ENCODE data around the gene SPATA33. TPM values are rescaled to one million over a fixed set of nuclear protein-coding genes. Genes with fewer than 3 reads are reported as not detected.
"Not testable (repeated sequence)": the region's sequence is repeated elsewhere in the genome, so short reads cannot be mapped to it uniquely, and the experiment has no call there.

The SPATA33 gene
- total RNA-seq, 2 experiments from 2014 or later: 14.5 to 14.8 TPM

GRCh38 chr16:89694784-89695085 lies 37.1 kb downstream of the SPATA33 start:
- Mint-ChIP-seq H3K36me3 (ENCODE audit: low read depth) (peaks cover 12% of the 10 kb centered on the region), H3K4me1 (peaks cover 23% of the 10 kb centered on the region)
- POLR2A ChIA-PET, H3K27ac Mint-ChIP-seq, H3K27me3 Mint-ChIP-seq, DNase-seq, H3K4me3 Mint-ChIP-seq, H3K9me3 Mint-ChIP-seq: not testable (repeated sequence)
- CTCF ChIA-PET: interaction anchor here (1.2 to 2.0 kb wide), 2 partner anchors 167 to 169 kb away, joined by 4 read pairs; no protein-coding TSS in a partner anchor

- Mint-ChIP-seq H3K27ac (no peak overlapping the region), H3K27me3 (no peaks in the 10 kb centered on the region)
- DNase-seq: no peak
These were observed 37.6 kb downstream of the SPATA33 start for GRCh38 chr16:89695086-89695874.

GRCh38 chr16:89695875-89696669 lies 38.4 kb downstream of the SPATA33 start:
- no peaks in the 10 kb centered on the region for H3K27me3 Mint-ChIP-seq
- DNase-seq: no peak
- H3K36me3 Mint-ChIP-seq (ENCODE audit: low read depth): peaks cover 7% of the 10 kb centered on the region
- H3K4me1 Mint-ChIP-seq: peaks cover 23% of the 10 kb centered on the region
- POLR2A ChIA-PET: no interaction called here
- H3K27ac Mint-ChIP-seq: peak overlapping the region; percentile 25
- CTCF ChIA-PET: interaction anchor here (0.7 to 2.0 kb wide), 4 partner anchors 10 to 168 kb away, joined by 3 to 5 read pairs (median 4); no protein-coding TSS in a partner anchor
- no peak overlapping the region for H3K4me3 Mint-ChIP-seq
- no peaks in the 10 kb centered on the region for H3K9me3 Mint-ChIP-seq

More at GRCh38 chr16:89695086-89695874, 37.6 kb downstream of the SPATA33 start:
- ChIA-PET CTCF (interaction anchor here (1.0 to 2.0 kb wide), 3 partner anchors 115 to 168 kb away, joined by 3 to 4 read pairs (median 4); no protein-coding TSS in a partner anchor), POLR2A (no interaction called here)
- Mint-ChIP-seq H3K4me3 (no peak overlapping the region), H3K9me3 (no peaks in the 10 kb centered on the region), H3K36me3 (ENCODE audit: low read depth) (peaks cover 9% of the 10 kb centered on the region), H3K4me1 (peaks cover 25% of the 10 kb centered on the region)

- ChIA-PET POLR2A (no interaction called here), CTCF (interaction anchor here (0.7 to 2.0 kb wide), 3 partner anchors 9 to 167 kb away, joined by 3 to 5 read pairs (median 4); no protein-coding TSS in a partner anchor)
- H3K4me1 Mint-ChIP-seq: peaks cover 23% of the 10 kb centered on the region
- peak overlapping the region; percentile 25 for H3K27ac Mint-ChIP-seq
- no peak overlapping the region for H3K4me3 Mint-ChIP-seq
- peaks cover 7% of the 10 kb centered on the region for H3K36me3 Mint-ChIP-seq (ENCODE audit: low read depth)
- no peaks in the 10 kb centered on the region for H3K9me3 Mint-ChIP-seq
- DNase-seq: no peak
- H3K27me3 Mint-ChIP-seq: no peaks in the 10 kb centered on the region
These were observed 39.1 kb downstream of the SPATA33 start for GRCh38 chr16:89696670-89697128.

- ChIA-PET POLR2A (no interaction called here), CTCF (interaction anchor here (1.1 to 1.7 kb wide), 3 partner anchors 9 to 164 kb away, joined by 5 to 7 read pairs (median 5); no protein-coding TSS in a partner anchor)
- Mint-ChIP-seq H3K27ac (no peak overlapping the region), H3K27me3 (no peaks in the 10 kb centered on the region), H3K4me1 (peaks cover 26% of the 10 kb centered on the region), H3K9me3 (no peaks in the 10 kb centered on the region), H3K4me3 (no peak overlapping the region), H3K36me3 (ENCODE audit: low read depth) (peaks cover 7% of the 10 kb centered on the region)
- no peak for DNase-seq
These were observed 39.6 kb downstream of the SPATA33 start for GRCh38 chr16:89697161-89697615.

GRCh38 chr16:89697616-89698331 lies 40.1 kb downstream of the SPATA33 start:
- POLR2A ChIA-PET: no interaction called here
- Mint-ChIP-seq H3K4me3 (no peak overlapping the region), H3K27ac (no peak overlapping the region)

GRCh38 chr16:89698717-89699116 lies 41.1 kb downstream of the SPATA33 start:
- H3K4me1 Mint-ChIP-seq: peaks cover 31% of the 10 kb centered on the region
- H3K27me3 Mint-ChIP-seq; H3K36me3 Mint-ChIP-seq (ENCODE audit: low read depth); POLR2A ChIA-PET; H3K27ac Mint-ChIP-seq; H3K4me3 Mint-ChIP-seq; H3K9me3 Mint-ChIP-seq; DNase-seq: not testable (repeated sequence)
- CTCF ChIA-PET: interaction anchor here (0.6 to 3.7 kb wide), 8 partner anchors 10 to 241 kb away, joined by 3 to 22 read pairs (median 6); partner anchors contain the start of gene TCF25

More at GRCh38 chr16:89697616-89698331, 40.1 kb downstream of the SPATA33 start:
- H3K36me3 Mint-ChIP-seq (ENCODE audit: low read depth): peaks cover 7% of the 10 kb centered on the region
- no peaks in the 10 kb centered on the region for H3K9me3 Mint-ChIP-seq
- no peaks in the 10 kb centered on the region for H3K27me3 Mint-ChIP-seq
- no peak for DNase-seq
- peaks cover 31% of the 10 kb centered on the region for H3K4me1 Mint-ChIP-seq
- CTCF ChIA-PET: interaction anchor here (0.6 to 3.7 kb wide), 7 partner anchors 8 to 242 kb away, joined by 3 to 22 read pairs (median 5); no protein-coding TSS in a partner anchor

- Mint-ChIP-seq H3K4me1 (peaks cover 31% of the 10 kb centered on the region), H3K4me3 (peak overlapping the region; percentile 74)
- DNase-seq; H3K27ac Mint-ChIP-seq; H3K27me3 Mint-ChIP-seq; H3K36me3 Mint-ChIP-seq (ENCODE audit: low read depth); POLR2A ChIA-PET; H3K9me3 Mint-ChIP-seq: not testable (repeated sequence)
- CTCF ChIA-PET: interaction anchor here (0.6 to 3.7 kb wide), 32 partner anchors 8 to 321 kb away, joined by 3 to 38 read pairs (median 6); partner anchors contain the start of genes CDK10, CHMP1A, MC1R and SPATA33
These were observed 42.0 kb downstream of the SPATA33 start for GRCh38 chr16:89699629-89700099.

GRCh38 chr16:89700100-89700648 lies 42.5 kb downstream of the SPATA33 start:
- ChIA-PET CTCF (interaction anchor here (0.6 to 3.7 kb wide), 37 partner anchors 9 to 333 kb away, joined by 3 to 38 read pairs (median 6); partner anchors contain the start of genes CDK10, CHMP1A, MC1R and SPATA33), POLR2A (no interaction called here)
- H3K36me3 Mint-ChIP-seq (ENCODE audit: low read depth): peaks cover 2% of the 10 kb centered on the region
- no peaks in the 10 kb centered on the region for H3K27me3 Mint-ChIP-seq
- H3K27ac Mint-ChIP-seq: peak overlapping the region; percentile 78
- peak overlapping the region; percentile 74 for H3K4me3 Mint-ChIP-seq
- peaks cover 31% of the 10 kb centered on the region for H3K4me1 Mint-ChIP-seq
- no peaks in the 10 kb centered on the region for H3K9me3 Mint-ChIP-seq
- DNase-seq: peak; percentile 96

GRCh38 chr16:89700649-89701424 lies 43.2 kb downstream of the SPATA33 start:
- CTCF ChIA-PET: interaction anchor here (0.9 to 3.7 kb wide), 36 partner anchors 9 to 332 kb away, joined by 3 to 38 read pairs (median 5); partner anchors contain the start of genes CDK10, CHMP1A, MC1R and SPATA33
- peak overlapping the region; percentile 86 for H3K27ac Mint-ChIP-seq
- H3K4me1 Mint-ChIP-seq: peaks cover 30% of the 10 kb centered on the region
- no peaks in the 10 kb centered on the region for H3K27me3 Mint-ChIP-seq
- POLR2A ChIA-PET: no interaction called here
- H3K36me3 Mint-ChIP-seq (ENCODE audit: low read depth): peaks cover 2% of the 10 kb centered on the region
- H3K9me3 Mint-ChIP-seq: no peaks in the 10 kb centered on the region
- peak overlapping the region; percentile 74 for H3K4me3 Mint-ChIP-seq
- DNase-seq: peak; percentile 55

Measured in activated CD4-positive, alpha-beta T cell treated with anti-CD3 and anti-CD28 coated beads, Interleukin-2, amount 10 ng/mL, durations not matched to agents 7 days and 5 days (primary cell).